Activated T-cell treated with anti-CD3 and anti-CD28 coated beads, Interleukin-2, amount 50 U/mL, for 72 hours (primary cell): ENCODE results near the gene DGKZ. TPM values are rescaled to one million over a fixed set of nuclear protein-coding genes. Genes with fewer than 3 reads are reported as not detected.

Experiments
- ATAC-seq, 2 donors: fragments of 150-1000 bp; cut with Tn5 transposase; replicated peaks in 1 of 2; 2 replicates each; pipeline ENCODE4 v1.10.0; 2021; ENCODE audit warnings: moderate library complexity in 2 of 2, mild to moderate bottlenecking in 1 of 2
- DNase-seq, 2 donors: peaks; one replicate each; pipeline ENCODE4 v3.0.0; 2021 to 2022; ENCODE audit warnings: mixed read lengths in 1 of 2
- H3K27ac Mint-ChIP-seq: one replicate; pipeline ENCODE4 v1.8.0; 2022; ENCODE audit warnings: mild to moderate bottlenecking, moderate library complexity, mixed read lengths
- H3K27me3 Mint-ChIP-seq: one replicate; pipeline ENCODE4 v1.8.0; 2022; ENCODE audit warnings: low read depth, mixed read lengths
- H3K36me3 Mint-ChIP-seq, 2 donors: one replicate each; pipeline ENCODE4 v1.8.0; 2022; ENCODE audit warnings: mixed read lengths in 2 of 2, mild to moderate bottlenecking in 1 of 2; ENCODE audit not compliant: insufficient read depth in 2 of 2
- H3K4me1 Mint-ChIP-seq: one replicate; pipeline ENCODE4 v1.8.0; 2022; ENCODE audit warnings: low read depth, mixed read lengths
- H3K4me3 Mint-ChIP-seq, 2 donors: one replicate each; pipeline ENCODE4 v1.8.0; 2022; ENCODE audit warnings: mild to moderate bottlenecking in 2 of 2, mixed read lengths in 2 of 2, moderate library complexity in 2 of 2
- H3K9me3 Mint-ChIP-seq, 2 donors: one replicate each; pipeline ENCODE4 v1.8.0; 2022; ENCODE audit warnings: mixed read lengths in 2 of 2
- total RNA-seq, 2 donors: library from RNA; stranded (reverse); gene quantifications; one replicate each; pipeline ENCODE4 v1.2.3, GENCODE V29; 2022

DGKZ gene
- total RNA-seq, 2 donors from 2014 or later = 84.2 to 94.0 TPM

DNA sequence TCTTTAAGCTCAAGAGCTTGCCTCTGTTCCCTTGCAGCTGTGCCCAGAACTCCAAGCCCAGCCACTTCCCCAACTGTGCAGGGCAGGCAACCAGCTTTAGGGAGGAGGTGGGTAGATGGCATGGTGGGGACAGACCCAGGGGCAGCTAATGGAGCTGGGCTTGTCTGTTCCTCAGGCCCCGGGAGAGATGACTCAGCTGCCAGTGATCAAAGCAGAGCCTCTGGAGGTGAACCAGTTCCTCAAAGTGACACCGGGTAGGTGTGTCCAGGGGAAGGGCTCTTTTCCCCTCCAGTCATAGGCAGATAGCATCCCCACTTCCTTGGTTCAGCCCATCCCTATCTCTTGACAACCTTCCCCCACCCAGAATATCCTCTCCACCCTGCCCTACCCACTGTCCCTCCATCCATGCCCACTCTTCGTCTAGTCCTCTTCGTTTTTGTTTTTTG, 37.4 kb upstream of the DGKZ start:
- no peak for DNase-seq
- no peaks in the 10 kb centered on the region for H3K27me3 Mint-ChIP-seq
- no peak overlapping the region for H3K4me3 Mint-ChIP-seq
- H3K27ac Mint-ChIP-seq = no peak overlapping the region
- ATAC-seq = peak; percentile 47 to 50
- H3K9me3 Mint-ChIP-seq = no peaks in the 10 kb centered on the region
- H3K4me1 Mint-ChIP-seq = peaks cover 13% of the 10 kb centered on the region
- H3K36me3 Mint-ChIP-seq = no peaks in the 10 kb centered on the region

DNA sequence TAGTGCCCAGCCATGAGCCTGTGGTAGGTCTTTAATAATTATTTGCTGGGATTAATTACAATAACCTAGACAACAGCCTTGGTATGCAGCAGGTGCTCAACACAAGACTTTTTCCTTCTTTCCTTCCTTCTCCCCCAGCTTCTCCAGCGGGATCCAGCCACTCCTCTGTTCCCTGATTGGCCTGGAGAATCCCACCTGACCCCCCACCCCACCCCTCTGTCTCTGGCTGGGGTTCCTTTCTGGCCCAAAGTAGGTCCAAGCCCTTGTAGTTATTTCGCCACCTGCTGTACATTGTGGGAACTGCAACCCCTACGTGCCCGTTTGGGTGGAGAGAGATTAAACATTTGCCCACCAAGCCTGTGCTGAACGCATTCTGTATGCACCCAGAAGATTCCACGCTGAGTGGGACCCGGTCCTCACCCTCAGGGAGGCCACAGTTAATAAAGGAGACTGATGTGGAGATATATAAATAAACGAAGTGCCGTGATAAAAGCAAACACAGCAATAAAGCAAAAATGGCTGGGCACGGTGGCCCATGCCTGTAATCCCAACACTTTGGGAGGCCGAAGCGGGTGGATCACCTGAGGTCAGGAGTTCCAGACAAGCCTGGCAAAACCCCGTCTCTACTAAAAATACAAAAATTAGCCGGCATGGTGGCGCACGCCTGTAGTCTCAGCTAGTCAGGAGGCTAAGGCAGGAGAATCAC, 32.1 kb upstream of the DGKZ start:
- Mint-ChIP-seq H3K36me3 (no peaks in the 10 kb centered on the region), H3K4me1 (peaks cover 32% of the 10 kb centered on the region), H3K9me3 (no peaks in the 10 kb centered on the region), H3K27ac (no peak overlapping the region), H3K4me3 (no peak overlapping the region), H3K27me3 (no peaks in the 10 kb centered on the region)
- peak; percentile 78 to 80 for DNase-seq
- peak; percentile 74 to 83 for ATAC-seq

DNA sequence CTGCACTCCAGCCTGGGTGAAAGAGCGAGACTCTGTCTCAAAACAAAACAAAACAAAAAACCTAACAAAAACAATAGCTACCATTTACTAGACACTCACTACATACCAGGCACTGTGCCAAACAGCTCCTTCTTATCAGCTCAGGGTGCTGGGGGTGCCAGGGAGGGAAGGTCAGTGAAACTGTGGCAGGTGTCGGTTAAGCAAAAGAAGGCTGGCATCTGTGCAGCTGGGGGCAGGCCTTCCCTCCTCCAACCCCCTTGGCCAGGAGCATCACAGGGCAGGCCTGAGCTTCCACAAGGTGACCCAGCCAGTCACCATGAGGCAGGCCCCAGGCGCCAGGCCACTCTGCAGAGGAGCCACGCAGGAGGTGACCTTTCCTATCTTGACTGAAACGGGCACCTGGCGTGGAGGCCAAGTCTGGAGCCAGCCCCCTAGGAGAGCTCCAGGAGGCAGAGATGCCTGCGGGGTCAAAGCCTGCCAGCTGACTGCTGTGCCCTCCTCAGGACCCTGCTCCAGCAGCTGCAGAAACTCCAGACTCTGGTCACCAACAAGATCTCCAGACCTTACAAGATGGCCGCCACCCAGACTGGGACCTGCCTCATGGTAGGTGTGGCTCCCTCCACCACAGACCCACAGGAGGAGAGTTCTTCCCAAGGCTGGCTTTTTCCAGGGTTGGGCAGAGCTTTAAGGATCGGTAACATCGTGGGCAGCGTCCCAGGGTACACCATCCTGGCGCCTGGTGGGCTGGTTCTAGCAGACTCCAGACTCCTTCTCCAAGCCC, 31.3 kb upstream of the DGKZ start:
- ATAC-seq (no peak), DNase-seq (no peak)
- Mint-ChIP-seq H3K36me3 (no peaks in the 10 kb centered on the region), H3K27ac (no peak overlapping the region), H3K9me3 (no peaks in the 10 kb centered on the region), H3K27me3 (no peaks in the 10 kb centered on the region), H3K4me3 (no peak overlapping the region), H3K4me1 (peaks cover 32% of the 10 kb centered on the region)

DNA sequence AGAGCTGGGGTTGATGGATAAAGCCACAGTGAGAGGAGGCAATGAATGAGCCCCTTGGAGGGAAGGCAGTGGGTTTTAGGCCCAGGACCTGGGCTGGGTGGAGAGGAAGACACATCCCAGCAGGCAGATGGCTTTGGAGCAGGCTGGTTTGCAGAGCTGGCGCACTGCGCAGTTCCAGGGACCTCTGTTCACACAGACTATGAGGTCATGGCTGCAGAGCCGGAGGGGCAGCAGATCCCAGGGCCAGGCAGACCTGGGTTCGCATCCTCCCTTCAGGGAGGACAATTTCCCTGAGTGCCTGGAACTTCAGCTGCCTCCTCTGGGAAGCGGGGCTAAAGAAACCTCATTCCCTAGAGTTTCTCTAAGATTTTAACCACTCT, 28.2 kb upstream of the DGKZ start:
- DNase-seq (no peak), ATAC-seq (no peak)
- H3K4me1 Mint-ChIP-seq = peaks cover 32% of the 10 kb centered on the region
- peak overlapping the region; percentile 54 for H3K27ac Mint-ChIP-seq
- peak overlapping the region; percentile 26 to 66 for H3K4me3 Mint-ChIP-seq
- no peaks in the 10 kb centered on the region for H3K36me3 Mint-ChIP-seq
- no peaks in the 10 kb centered on the region for H3K9me3 Mint-ChIP-seq
- no peaks in the 10 kb centered on the region for H3K27me3 Mint-ChIP-seq

DNA sequence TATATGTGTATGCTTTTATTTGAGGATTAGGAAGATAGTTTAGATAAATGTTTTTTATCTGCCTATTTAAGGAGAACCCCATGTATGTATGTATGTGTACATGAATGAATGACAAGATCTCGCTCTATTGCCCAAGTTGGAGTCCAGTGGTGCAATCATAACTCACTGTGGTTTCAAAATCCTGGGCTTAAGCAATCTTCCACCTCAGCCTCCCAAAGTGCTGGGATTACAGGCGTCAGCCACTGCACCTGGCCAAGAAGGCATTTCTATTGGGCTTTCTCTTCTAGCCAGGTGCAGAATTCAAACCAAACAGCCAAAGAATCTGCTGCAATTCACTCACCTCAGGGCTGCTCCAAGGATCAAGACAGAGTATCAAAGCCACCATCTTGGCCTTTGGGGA, 25.5 kb upstream of the DGKZ start:
- ATAC-seq = no peak
- Mint-ChIP-seq H3K27me3 (no peaks in the 10 kb centered on the region), H3K4me3 (no peak overlapping the region), H3K4me1 (peaks cover 24% of the 10 kb centered on the region), H3K9me3 (no peaks in the 10 kb centered on the region), H3K27ac (no peak overlapping the region), H3K36me3 (no peaks in the 10 kb centered on the region)
- DNase-seq = no peak

DNA sequence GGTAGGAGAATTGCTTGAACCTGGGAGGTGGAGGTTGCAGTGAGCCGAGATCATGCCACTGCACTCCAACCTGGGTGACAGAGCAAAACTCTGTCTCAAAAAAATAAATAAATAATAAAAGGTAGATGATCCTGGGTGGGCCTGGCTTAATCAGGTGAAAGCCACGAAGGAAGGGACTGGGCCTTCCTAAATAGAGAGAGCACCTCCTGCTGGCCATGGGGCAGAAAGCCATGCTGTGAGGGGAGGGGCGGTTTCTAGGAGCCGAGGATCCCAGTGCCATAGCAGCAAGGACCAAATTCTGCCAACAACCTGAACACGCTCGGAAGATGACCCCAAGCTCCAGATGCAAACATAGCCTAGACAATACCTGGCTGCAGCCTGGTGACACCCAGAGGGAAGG, 24.5 kb upstream of the DGKZ start:
- Mint-ChIP-seq H3K27ac (no peak overlapping the region), H3K4me3 (no peak overlapping the region), H3K4me1 (peaks cover 18% of the 10 kb centered on the region), H3K9me3 (no peaks in the 10 kb centered on the region), H3K36me3 (no peaks in the 10 kb centered on the region), H3K27me3 (no peaks in the 10 kb centered on the region)
- DNase-seq (peak in 1 of 2 donors; percentile 22), ATAC-seq (no peak)

DNA sequence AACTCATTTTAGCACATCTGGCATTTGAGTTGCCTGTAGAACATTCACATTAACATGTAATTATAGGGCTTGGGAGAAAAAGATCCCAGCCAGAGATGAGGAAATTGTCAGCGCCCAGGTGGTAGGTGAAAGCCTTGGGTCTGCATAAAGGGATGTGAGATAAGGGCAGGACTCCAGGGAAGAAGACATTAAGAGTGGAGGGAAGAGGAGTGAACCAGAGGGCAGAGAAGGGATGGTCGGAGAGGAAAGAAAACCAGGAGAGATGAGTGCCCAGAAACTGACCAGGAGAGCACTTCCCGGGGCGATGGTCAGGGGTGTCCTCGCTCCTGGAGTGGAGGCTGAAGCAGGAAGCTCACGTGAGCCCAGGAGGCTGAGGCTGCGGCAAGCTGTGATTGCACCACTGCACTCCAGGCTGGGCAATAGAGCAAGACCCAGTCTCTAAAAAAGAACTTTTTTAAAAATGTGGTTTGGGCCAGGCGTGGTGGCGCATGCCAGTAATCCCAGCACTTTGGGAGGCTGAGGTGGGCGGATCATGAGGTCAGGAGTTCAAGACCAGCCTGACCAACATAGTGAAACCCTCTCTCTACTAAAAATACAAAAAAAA, 20.3 kb upstream of the DGKZ start:
- ATAC-seq = no peak

DNA sequence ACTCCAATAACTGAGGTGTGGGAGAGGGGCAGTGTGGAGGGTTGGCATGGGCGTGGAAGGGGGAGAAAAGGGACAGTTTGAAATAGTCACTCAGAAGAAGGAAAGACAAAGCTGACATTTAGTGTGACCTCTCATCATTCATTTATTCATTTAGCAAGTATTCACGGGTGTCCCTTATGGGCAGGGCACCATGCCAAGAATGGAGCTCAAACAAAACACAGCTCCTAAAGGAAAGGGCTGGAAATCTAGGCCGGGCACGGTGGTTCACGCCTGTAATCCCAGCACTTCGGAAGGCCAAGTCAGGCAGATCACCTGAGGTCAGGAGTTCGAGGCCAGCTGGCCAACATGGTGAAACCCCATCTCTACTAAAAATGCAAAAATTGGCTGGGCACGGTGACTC, 19.4 kb upstream of the DGKZ start:
- Mint-ChIP-seq H3K4me3 (no peak overlapping the region), H3K4me1 (peaks cover 33% of the 10 kb centered on the region), H3K27ac (no peak overlapping the region), H3K9me3 (no peaks in the 10 kb centered on the region), H3K36me3 (peaks cover 0 to 3% of the 10 kb centered on the region in 2 donors), H3K27me3 (peaks cover 8% of the 10 kb centered on the region)
- DNase-seq = no peak
- no peak for ATAC-seq

More for the DNA sequence above, 20.3 kb upstream of the DGKZ start:
- Mint-ChIP-seq H3K4me1 (peaks cover 27% of the 10 kb centered on the region), H3K9me3 (no peaks in the 10 kb centered on the region), H3K27me3 (peaks cover 8% of the 10 kb centered on the region), H3K36me3 (peaks cover 0 to 3% of the 10 kb centered on the region in 2 donors), H3K4me3 (no peak overlapping the region), H3K27ac (no peak overlapping the region)
- DNase-seq = no peak

DNA sequence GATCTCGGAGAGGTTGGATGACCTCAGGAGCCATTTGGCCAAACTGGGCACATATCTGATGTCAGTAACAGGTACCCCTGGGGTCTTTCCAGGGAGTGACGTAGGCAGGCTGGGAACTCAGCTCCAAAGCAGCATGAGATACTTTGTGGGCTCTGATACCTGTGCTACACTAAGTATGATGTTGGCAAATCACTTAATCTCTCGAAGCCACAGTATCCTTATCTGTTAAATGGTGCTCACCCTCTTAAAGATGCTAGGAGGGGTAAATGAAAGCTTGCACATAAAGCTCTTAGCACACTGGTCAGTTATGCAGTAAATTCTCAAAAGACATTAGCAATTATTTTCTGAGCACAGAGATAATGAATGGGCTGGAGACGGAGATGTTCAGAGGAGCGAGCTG, 17.1 kb upstream of the DGKZ start:
- Mint-ChIP-seq H3K27me3 (peaks cover 8% of the 10 kb centered on the region), H3K4me3 (peak overlapping the region; percentile 66 to 73), H3K4me1 (peaks cover 52% of the 10 kb centered on the region), H3K9me3 (no peaks in the 10 kb centered on the region), H3K36me3 (peaks cover 0 to 3% of the 10 kb centered on the region in 2 donors), H3K27ac (no peak overlapping the region)
- DNase-seq (no peak), ATAC-seq (no peak)

DNA sequence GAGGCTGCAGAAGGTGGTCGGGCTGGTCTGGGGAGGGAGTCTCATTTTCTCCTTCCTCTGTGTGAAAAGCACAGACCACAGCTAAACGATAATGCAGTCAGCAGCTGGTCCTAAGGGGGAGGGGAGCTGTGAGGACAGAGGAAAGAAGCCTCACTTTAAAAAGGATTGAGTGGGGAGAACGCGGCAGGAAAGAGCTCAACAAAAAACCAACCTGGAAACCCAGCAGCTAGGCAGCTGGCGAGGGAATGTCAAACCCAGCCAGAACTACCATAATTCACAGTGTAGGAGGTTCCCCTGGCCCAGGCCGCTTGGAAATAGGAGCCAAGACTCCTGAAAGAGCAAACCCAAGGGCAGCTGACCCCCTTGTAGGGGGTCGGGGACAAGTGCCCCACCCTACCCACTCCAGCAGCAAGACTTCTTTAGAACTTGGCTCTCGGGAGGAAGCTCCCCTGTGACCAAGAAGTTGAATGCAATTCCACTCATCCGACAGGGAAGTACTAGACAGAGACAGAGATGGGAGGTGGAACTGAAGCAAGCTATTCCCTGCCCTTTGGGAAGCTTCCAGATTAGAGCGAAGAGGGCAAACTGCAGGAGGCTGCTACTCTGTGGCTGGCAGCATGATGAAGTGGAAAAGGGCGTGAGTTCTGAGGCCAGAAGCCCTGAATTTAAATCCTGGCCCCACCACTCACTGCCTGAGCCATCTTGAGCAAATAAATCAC, 16.5 kb upstream of the DGKZ start:
- no peak for DNase-seq
- H3K27me3 Mint-ChIP-seq = peaks cover 8% of the 10 kb centered on the region

DNA sequence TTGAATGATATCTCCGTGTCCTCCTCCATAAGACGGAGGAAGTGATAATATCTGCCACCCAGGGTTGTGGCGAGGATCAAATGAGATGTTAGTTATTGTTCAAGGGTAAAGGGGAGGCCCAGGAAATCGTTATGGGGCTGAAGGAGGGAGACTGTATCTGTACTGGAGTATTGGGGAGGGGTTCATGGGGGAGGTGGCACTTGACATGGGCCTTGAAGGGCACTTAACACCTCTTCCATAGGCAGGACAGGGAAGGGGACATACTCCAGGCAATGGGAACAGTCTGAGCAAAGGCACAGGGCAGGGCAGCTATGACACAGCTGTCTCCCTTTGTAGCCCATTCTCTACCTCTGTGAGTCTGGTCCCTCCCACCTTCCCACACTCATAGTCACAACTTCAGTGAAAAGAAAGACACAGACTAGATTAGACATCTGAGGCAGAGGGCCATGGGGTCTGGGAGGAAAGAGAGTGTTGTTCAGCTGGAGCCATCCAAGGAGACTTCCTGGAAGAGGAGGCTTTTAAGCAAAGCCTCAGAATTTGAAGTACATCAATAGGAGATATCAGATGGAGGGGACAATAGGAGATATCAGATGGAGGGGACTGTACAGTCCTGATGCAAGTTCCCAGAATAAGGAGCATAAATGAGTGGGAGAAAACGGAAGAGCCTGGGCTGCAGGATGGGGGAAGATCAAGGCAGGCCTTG, 15.8 kb upstream of the DGKZ start:
- peak; percentile 79 to 80 for ATAC-seq
- peaks cover 8% of the 10 kb centered on the region for H3K27me3 Mint-ChIP-seq
- DNase-seq = peak; percentile 38 to 54

More for the DNA sequence above, 16.5 kb upstream of the DGKZ start:
- peak overlapping the region; percentile 29 for H3K27ac Mint-ChIP-seq
- peaks cover 56% of the 10 kb centered on the region for H3K4me1 Mint-ChIP-seq
- no peaks in the 10 kb centered on the region for H3K9me3 Mint-ChIP-seq
- ATAC-seq = no peak
- H3K36me3 Mint-ChIP-seq = peaks cover 0 to 3% of the 10 kb centered on the region in 2 donors
- H3K4me3 Mint-ChIP-seq = peak overlapping the region; percentile 66 to 73

DNA sequence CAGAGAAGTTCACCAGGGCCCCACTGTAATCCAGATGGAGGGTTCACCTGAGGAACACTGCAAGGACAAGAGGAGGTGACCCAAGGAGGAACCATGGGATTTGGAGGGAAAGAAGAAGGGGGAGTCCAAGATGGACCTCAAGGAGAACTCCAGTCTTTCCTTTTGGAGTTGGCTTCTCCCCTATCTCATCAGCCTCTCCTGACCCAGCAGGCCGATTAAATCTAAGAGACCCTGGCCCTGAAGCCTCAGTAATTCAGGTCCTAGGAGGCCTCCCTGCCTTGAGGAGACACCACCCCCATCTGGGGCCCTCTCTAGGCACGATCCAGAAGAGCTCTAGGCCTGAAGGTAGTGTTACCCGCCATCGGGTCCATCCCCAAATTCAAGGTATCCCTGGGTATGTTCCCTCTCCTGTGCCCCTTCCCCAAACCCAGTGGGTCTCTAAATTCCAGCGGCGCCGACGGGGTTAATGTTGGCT, 15.1 kb upstream of the DGKZ start:
- DNase-seq = no peak
- no peaks in the 10 kb centered on the region for H3K9me3 Mint-ChIP-seq
- peak overlapping the region; percentile 66 to 82 for H3K4me3 Mint-ChIP-seq
- H3K27me3 Mint-ChIP-seq = peaks cover 8% of the 10 kb centered on the region
- H3K4me1 Mint-ChIP-seq = peaks cover 69% of the 10 kb centered on the region
- ATAC-seq = peak in 1 of 2 donors; percentile 3
- no peak overlapping the region for H3K27ac Mint-ChIP-seq
- H3K36me3 Mint-ChIP-seq = peaks cover 0 to 3% of the 10 kb centered on the region in 2 donors

More for the DNA sequence above, 15.8 kb upstream of the DGKZ start:
- Mint-ChIP-seq H3K9me3 (no peaks in the 10 kb centered on the region), H3K36me3 (peaks cover 0 to 3% of the 10 kb centered on the region in 2 donors), H3K4me3 (peak overlapping the region; percentile 66 to 73), H3K4me1 (peaks cover 62% of the 10 kb centered on the region), H3K27ac (no peak overlapping the region)
